Anterior cingulate cortex (tissue), 58 donors: ENCODE data around the gene RMI2.
"Not testable (repeated sequence)": the region's sequence is repeated elsewhere in the genome, so short reads cannot be mapped to it uniquely, and the experiment has no call there.

Experiments used
- DNase-seq, 58 donors: peaks; one replicate each; lab custom pipeline; 2025; lab: John Stamatoyannopoulos, UW

RMI2 gene

DNA sequence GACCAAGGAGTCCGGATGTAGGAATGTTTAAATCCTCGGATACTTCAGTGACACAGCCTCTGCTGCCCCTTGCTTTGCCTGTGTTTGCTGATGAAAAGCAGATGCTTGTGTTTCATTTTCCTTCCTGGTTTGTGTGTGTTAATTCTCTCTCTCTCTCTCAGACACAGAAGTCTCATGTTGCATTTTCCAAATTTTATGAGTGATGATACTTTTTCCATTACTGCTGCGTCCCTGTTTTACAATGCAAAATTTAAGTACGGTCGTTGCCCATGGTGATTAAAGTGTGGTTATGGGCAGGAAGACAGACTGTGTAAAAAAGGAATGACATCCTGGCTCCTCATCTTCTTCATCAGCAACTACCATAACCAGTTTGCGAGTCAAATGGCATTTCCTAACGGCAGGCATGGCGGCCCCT is 5.7 kb downstream of the RMI2 start:
- DNase-seq, result no peak

DNA sequence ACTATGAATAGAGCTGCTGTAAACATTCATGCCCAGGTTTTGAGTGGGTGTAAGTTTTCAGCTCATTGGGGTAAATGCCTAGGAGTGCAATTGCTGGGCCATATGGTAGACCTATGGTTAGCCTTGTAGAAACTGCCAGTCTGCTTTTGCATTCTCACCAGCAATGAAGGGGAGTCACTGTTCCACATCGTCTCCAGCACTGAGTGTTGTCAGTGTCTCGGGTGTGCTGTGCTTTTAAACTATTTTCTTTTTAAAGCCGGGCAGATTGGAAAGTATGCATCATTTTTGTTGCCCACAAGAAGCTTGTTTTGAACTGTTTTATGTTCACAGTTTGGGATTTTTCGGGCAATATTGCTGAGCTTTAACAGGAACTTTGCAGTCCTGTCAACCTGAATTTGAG is 7.9 kb downstream of the RMI2 start:
- no peak for DNase-seq

GRCh38 chr16:11354407-11354732 is 9.1 kb downstream of the RMI2 start:
- no peak for DNase-seq

DNA sequence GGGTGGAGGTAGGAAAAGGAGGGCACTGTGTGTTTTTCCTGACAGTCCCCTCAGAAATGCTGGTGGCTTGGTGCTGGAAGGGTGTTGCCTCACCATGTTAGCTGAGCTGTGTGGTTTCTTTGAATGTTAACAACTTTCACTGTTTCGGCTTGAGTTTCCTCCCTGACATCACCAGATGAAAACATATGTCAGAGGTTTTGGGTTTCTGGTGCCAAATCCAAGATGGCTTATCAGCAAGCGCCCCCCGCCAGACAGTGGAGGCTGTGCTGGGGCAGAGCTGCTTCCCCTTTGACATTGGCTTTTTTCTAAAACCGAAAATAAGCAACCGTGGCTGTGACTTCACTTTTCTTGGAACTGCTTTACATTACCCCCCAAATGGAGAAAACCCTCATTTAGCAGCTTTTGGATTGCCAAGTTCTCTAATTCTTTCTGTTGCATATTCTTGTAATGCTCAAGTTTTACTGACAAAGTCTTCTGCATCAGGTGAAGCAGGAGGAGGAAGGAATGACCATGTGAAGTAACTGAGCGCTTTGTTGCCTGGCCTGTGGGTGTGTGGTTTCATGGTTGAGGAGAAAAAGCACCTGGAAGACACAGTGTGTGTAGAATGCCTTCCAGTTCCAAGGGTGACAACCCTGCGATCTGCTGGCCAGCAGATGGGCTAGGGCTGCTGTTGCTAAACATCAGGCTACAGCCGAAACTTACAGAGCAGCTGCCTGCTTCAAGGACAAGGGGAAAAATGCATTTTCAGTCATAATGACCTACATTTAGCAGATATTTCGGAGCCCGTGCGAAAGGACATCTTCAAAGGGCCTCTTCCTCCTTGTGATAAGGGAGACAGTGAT is 9.7 kb downstream of the RMI2 start:
- DNase-seq, result peak in 1 of 58 donors; percentile 3

DNA sequence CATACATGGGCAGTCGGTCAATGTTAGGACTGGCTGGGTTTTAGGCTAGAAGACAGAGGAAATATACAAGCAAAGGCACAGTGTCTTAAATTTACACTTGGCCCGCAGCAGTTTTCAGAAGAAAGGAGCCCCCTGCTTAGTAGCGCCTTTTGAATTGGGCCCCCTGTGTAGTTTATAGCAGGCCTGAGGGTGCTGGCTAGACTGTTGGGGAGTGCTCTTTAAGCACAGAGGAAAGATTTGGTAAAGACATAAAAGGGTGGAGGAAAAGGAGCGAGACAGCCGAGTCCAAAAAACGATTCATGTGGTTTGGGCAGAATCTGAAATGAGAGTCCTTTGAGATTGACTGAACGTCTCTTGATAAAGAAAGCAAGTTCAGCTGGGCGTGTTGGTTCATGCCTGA is 10.6 kb downstream of the RMI2 start:
- DNase-seq, result no peak

DNA sequence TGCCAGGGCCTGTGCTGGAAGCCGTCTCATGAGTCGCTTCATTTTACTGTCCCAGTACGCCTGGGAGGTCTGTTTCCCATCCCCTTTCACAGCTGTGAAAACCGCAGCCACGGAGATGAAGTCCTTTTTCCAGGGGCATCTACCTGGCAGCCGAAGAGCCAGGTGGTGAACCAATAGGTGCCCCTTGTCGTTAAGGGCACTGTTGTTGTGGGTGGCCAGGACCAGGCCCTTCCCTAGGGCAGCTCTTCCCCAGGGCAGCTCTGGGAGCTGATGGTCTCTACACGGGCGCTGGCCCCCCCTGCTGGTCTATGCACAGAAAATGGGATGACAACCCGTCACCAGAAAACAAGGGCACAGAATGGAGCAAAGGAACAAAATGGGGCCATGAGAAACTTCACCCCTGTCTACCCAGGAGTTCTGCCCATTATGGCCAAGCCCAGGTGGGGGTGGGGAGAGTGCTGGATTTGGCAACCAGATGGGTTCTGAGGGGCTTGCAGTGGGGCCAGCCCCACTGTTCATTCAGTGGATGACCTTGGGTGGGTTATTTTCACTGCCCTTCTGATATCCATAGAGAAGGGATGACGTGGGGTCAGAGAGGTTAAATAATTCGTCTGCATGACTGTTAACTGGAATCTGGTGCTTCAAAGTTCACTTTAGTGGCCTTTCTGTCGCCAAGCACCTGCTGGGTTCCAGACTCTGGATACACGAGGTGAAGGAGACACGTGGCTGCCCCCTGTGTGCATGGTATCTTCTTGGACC is 11.5 kb downstream of the RMI2 start:
- peak in 37 of 58 donors; percentile 2 to 48 (median 16) for DNase-seq

DNA sequence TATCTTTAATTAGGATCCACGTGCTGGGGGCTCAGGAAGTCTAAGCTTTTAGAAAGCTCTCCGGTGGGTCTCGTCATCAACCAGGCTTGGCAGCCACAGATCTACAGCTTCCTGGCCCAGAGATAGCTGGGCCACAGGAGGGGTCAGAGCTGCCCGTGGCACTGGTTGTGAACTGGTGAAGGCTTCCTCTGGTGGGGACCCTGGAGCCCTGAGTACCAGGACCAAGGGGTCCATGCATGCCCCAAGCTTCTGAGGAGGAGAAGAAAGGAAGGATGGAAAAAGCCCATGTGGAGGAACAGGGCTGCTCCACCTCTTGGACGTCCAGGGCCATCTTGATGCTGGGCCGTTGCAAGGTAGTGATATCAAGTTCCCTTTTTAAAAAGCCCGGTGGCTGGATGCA is 13.3 kb downstream of the RMI2 start:
- DNase-seq, result no peak

DNA sequence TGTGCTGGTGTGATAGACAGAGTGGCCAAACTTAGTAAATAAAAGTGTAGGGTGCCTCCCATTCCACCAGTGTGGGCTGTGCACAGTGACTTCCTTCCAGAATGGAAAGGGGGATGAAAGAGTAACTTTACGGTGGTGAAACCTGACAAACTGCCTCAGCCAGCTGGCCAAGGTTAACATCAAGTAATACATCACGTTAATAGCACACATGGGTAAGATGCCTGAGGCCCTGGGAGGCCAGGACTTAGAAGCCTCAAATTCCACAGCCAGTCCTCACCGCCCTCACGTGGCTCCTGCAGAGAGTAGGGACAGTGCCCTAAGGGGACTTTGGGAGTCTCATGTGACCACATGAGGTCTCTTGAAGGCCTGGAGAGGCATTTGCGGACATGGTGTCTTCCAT is 14.1 kb downstream of the RMI2 start:
- no peak for DNase-seq

- DNase-seq, result no peak
Observed at GRCh38 chr16:11360641-11361373, 15.5 kb downstream of the RMI2 start.

DNA sequence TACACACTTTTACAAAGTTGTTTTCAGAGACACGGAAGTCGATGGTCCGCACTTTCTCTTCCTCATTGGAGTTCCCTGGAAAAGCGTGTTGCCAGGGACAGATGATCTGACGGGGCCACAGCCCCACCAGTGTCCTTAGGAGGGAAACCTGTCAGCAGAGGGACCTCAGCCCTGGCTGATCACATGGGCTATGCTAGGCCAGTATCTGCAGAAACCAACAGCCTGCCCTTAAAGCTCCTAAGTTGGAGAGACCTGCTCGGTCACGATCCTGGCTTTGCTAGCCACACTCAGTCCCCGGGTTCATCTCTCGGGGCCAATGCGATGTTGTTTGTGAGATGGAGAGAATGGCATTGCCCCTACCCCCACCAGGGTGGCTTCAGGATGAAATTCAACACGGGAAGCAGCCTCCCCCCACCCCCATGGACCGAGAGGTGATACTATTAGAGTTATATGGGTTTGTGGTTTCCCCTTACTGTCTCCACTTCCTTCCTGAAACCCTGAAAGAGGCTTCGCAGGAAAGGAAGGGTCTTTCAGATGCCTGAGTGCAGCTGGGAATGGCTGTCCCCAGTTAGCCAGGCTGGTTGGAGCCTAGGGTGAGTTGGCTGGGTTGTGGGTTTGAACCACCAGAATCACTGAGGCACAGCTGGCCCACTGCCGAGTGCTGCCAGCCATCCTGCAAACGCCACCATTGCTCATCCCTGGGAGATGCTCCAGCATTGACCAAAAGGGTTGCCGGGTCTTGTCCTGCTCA is 16.6 kb downstream of the RMI2 start:
- DNase-seq, result no peak

DNA sequence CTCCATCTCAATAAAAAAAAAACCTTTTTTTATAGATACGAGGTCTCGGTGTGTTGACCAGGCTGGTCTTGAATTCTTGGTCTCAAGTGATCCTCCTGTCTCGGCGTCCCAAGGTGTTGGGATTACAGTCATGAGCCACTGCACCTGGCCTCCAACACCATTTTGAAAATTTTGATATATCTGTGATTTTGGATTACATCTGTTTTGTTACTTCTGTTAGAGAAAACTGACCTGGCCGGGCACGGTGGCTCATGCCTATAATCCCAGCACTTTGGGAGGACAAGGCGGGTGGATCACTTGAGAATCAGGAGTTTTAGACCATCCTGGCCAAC is 18.6 kb downstream of the RMI2 start:
- DNase-seq, result no peak

DNA sequence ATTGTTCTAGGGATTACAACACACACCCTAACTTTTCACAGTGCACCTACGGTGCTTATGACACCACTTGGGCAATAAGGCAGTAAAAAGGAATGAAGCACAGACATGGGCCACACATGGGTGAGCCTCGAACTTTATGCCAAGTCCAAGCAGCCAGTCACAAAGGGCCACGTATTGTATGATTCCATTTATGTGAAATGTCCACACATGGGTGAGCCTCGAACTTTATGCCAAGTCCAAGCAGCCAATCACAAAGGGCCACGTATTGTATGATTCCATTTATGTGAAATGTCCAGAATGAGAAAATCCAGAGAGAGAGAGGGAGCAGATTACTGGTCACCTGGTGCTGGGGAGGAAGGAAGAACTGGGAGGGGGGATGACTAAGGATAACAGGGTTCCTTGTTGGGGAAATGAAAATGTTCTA is 22.2 kb downstream of the RMI2 start:
- DNase-seq, result no peak

DNA sequence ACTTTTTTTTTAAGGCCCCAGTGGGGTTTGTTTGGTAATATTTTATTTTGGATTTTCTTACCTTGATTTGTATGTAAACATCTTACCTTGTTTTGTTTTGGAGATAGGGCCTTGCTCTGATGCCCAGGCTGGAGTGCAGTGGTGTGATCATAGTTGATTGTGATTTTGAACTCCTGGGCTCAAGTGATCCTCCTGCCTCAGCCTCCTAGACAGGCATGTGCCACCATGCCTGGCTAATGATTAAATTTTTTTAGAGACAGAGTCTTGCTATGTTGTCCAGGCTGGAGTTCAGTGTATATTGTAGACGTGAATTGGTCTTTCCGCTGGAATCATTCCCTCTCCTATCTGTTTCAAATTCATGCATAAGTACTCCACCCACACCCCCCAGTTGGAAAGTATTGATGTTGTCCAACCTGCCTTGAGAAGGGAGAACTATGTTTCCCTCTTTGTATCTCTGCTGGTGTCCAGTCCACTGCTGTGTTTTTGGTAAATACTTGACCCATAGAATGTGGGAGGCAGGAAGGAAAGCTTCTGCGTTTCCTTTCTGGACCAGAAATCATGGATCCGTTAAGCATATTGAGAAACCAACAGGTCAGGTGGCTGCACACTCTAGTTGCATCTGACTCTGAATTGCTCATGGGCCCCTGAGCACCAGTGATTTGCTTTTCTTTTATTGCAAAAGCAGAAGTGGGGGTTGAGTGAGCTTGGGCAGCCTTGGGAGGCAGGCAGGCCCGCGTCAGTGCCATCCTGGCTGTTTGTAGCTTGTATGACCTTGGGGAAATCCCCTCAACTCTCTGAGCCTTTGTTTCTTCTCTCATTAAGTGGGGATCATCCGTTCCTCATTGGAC is 25.0 kb downstream of the RMI2 start:
- no peak for DNase-seq

DNA sequence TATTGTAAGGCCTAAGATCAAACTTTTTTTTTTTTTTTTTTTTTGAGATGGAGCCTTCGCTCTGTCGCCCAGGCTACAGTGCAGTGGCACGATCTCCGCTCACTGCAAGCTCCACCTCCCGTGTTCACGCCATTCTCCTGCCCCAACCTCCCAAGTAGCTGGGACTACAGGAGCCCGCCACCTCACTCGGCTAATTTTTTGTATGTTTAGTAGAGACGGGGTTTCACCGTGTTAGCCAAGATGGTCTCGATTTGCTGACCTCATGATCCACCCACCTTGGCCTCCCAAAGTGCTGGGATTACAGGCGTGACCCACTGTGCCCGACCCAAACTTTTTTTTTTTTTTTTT is 25.6 kb downstream of the RMI2 start:
- DNase-seq, result not testable (repeated sequence)

- DNase-seq, result no peak
Observed at GRCh38 chr16:11372073-11372828, 27.0 kb downstream of the RMI2 start.

DNA sequence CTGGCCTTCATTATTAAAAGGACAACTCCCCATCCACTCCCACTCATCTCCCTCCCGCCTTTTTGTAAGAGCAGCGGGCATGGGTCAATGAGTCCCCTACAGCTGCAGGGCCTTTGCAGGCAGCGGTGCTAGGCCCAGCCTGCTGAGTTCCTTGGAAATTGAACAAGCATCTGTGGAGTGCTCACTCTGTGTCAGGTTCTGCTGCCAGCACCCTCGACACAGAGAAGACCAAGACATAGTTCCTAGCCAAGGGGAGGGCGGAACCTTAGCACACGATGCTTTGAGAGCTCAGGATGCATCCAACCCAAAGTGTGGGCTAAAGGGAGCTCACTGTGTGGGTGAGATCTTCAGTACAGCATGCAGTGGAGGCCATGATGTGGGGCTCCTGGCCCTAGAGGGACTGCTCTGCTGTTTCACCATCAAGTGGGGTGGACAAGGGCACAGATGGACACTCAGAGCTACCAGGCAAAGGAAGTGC is 27.6 kb downstream of the RMI2 start:
- no peak for DNase-seq

DNA sequence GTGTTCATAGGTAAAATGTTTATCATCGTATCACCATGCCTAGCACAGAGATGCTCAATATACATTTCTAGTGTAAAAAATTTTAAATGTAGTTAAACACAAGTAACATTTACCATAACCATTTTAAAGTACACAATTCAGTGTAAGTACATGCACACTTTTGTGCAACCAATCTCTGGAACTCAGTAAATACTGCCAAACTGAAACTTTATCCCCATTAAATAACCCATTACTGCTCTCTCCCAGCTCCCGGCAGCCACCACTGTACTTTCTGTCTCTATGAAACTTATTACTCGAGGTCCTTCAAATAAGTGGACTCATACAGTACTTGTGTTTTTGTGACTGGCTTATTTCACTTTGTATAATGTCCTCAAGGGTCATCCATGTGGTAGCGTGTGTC is 29.0 kb downstream of the RMI2 start:
- no peak for DNase-seq

DNA sequence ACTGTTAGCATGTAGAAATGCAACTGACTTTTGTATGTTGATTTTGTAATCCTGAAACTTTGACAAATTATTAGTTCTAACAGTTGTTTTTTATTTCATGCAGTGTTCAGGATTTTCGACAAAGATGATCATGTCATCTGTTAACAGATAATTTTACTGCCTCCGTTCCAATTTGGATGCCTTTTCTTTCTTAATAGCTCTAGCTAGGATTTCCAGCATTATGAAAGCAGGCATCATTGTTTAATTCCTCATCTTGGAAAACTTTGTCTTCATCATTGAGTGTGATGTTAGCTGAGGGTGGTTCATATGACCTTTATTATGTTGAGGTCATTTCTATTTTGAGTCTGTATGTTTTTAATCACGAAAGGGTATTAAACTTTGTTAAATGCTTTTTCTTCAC is 31.9 kb downstream of the RMI2 start:
- no peak for DNase-seq

DNA sequence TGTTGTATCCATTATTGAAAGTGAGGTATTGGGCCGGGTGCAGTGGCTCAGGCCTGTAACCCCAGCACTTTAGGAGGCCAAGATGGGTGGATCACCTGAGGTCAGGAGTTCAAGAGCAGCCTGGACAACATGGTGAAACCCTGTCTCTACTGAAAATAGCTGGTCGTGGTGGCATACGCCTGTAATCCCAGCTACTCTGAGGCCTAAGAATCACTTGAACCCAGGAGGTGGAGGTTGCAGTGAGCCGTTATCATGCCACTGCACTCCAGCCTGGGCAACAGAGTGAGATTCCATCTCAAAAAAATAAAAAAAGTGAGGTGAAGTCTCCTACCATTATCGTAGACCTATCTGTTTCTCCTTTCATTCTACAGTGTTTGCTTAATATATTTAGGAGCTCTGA is 33.7 kb downstream of the RMI2 start:
- DNase-seq, result not testable (repeated sequence)
